AG10803 (cell line): ENCODE data around the gene GADD45GIP1.

ENCODE experiments used
- DNase-seq: peaks from one replicate; pipeline ENCODE4 v3.0.0; 2010; ENCODE audit warnings: low read depth
- H3K4me3 ChIP-seq: 2 replicates; pipeline ENCODE4 v1.5.1; 2011; ENCODE audit warnings: mild to moderate bottlenecking, low read length, control low read depth
- TF ChIP-seq, protein P1 (sequence below): conservative IDR thresholded peaks from 2 replicates; pipeline ENCODE4 v1.5.1; 2011; ENCODE audit warnings: mild to moderate bottlenecking, low read length, control low read depth, inconsistent platforms

Gene GADD45GIP1

DNA sequence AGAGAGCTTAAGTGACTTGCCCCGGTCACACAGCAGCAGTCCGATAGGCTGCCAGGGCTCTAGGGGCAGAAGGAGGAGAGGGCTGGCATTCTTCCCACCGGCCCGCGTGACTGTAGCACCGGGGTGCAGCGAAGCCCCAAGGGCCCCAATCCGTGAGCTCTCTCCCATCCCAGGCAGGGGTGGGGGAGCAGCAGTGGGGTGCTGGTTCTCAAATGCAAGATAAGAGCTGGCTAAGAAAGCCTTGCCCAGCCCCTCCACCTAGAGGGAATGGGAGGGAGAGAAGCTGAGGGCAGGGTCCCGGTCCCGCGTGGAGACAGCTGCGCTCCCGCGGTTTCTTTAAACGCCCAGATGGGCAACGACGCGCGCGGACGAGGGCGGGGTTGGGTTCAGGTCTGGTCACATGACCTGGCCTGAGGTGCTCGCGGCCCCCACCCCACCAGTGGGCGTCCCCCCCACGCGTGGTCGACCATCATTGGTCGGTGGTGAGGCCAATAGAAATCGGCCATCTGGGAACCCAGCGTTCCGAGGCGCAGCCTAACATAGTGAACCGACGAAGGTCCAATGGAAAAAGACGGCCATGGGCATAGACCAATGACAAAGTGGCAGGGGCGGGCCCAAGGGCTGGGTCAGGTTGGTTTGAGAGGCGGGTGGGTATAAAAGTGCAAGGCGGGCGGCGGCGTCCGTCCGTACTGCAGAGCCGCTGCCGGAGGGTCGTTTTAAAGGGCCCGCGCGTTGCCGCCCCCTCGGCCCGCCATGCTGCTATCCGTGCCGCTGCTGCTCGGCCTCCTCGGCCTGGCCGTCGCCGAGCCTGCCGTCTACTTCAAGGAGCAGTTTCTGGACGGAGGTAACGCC lies 18.9 kb downstream of the GADD45GIP1 start, which contains the start of gene CALR:
TSS of gene CALR (plus strand) at position 683 of the 852 bp plus-strand sequence. CDS start at position 754, 71 bp downstream.
- TF ChIP-seq, protein P1, sequence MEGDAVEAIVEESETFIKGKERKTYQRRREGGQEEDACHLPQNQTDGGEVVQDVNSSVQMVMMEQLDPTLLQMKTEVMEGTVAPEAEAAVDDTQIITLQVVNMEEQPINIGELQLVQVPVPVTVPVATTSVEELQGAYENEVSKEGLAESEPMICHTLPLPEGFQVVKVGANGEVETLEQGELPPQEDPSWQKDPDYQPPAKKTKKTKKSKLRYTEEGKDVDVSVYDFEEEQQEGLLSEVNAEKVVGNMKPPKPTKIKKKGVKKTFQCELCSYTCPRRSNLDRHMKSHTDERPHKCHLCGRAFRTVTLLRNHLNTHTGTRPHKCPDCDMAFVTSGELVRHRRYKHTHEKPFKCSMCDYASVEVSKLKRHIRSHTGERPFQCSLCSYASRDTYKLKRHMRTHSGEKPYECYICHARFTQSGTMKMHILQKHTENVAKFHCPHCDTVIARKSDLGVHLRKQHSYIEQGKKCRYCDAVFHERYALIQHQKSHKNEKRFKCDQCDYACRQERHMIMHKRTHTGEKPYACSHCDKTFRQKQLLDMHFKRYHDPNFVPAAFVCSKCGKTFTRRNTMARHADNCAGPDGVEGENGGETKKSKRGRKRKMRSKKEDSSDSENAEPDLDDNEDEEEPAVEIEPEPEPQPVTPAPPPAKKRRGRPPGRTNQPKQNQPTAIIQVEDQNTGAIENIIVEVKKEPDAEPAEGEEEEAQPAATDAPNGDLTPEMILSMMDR = no peak
- peak; percentile 99 for DNase-seq
- H3K4me3 ChIP-seq = peak within 1 kb of the TSS; percentile 96

DNA sequence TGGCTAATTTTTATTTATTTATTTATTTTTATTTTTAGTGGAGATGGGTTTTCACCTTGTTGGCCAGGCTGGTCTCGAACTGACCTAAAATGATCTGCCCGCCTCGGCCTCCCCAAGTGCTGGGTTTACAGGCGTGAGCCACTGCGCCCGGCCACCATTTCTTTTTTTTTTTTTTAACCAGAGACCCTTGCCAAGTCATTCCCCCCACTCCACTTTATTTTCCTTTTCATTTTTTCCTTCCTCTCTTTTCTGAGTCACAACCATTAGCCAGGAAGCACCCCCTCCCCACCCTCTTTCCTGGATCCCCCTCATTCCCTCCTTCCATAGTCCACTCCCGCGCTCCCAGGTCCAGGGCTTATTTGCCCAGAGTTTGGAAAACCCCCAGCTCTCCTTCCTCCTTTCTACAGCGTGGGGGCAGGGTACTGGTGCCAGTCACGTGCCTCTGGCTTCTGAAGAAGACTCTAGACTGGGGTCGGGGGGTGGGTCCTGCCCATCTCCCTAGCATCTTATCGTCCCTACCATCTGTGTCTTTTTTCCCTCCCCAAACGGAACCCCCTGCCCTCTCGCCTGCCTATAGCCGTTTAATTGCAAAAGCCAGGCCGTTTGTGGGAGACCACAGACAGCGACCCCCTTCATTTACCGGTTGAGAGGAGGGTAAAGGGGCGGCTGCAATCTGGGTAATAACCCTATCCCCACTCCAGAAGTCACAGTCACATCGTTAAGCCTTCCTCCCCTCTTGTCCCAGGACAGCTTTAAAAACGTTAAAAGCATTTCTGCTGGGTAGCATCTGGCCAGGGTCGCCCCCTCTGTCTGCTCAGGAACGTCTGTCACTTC lies 19.7 kb downstream of the GADD45GIP1 start:
- peak overlapping the region; percentile 77 for H3K4me3 ChIP-seq
- TF ChIP-seq, protein P1 = no peak
- no peak for DNase-seq

DNA sequence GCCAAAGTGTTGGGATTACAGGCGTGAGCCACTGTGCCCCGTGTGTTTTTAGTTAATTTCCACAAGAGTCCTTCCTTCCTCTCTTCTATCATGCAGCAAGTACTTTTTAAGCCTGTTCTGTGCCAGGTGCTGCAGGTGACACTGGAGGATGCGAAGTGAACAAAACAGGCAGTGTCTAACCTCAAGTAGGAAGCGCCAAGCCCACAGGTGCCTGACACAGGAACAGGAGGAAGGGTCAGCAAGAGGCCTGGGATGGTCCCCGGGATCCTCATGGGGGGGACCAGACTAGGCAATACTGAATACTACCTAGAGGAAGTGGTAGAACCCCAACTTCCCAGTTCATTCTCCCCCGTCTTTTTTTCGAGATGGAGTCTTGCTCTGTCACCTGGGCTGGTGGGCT lies 20.4 kb downstream of the GADD45GIP1 start:
- TF ChIP-seq, protein P1 = no peak
- no peak for DNase-seq
- H3K4me3 ChIP-seq = no peak overlapping the region

DNA sequence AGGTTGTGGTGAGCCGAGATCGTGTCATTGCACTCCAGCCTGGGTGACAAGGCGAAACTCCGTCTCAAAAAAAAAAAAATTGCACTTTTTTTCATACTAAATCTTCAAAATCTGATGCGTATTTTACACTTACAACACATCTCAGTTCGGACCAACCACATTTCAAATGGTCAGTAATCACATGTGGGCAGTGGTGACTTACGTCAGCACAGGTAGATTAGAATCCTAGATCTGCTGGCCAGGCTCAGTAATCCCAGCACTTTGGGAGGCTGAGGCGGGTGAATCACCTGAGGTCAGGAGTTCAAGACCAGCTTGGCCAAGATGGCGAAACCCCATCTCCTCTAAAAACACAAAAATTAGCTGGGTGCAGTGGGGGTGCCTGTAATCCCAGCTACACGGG lies 22.0 kb downstream of the GADD45GIP1 start:
- DNase-seq = no peak
- no peak overlapping the region for H3K4me3 ChIP-seq
- TF ChIP-seq, protein P1 = no peak

DNA sequence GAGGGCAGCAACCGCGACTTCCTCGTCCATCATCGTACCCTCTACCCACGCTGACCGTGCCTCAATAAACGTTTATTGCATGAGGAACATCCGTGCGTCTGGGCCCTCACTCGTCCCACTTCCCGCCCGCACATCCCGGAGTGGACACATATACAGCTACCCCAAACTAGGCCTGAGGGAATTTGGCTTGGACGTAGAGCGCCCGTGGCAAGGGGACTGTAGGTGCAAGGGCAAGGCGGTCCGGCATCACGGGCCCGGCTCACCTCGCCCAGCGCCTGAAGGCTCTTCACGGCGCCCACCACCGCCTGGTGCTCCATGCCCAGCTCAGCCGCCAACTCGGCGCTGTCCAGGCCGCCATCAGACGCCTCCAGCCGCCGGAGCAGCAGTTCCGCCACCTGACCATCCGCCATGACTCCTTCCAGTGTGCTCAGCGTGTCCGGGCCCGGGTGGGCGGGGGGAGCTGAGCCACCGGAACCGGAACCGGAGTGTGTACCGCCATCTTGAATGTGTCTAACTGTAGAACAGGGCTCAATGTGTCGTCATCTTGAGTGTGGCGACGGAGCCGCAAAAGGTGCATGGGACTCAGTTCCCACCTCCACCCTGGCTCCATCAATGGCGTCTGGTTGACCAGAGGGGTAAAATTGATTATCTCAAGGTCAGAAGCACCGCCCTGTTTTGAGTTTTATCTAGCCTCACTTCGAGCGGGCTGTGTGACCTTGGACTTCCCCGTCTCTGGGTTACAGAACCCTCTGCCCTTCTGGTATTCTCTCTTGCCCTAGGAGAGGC lies 23.5 kb downstream of the GADD45GIP1 start, which contains the start of gene FARSA:
TSS of gene FARSA (minus strand) at position 425 of the 786 bp plus-strand sequence. CDS start at position 410, 15 bp downstream.
- DNase-seq = peak; percentile 87
- TF ChIP-seq, protein P1 = no peak
- H3K4me3 ChIP-seq = peak within 1 kb of the TSS; percentile 96

DNA sequence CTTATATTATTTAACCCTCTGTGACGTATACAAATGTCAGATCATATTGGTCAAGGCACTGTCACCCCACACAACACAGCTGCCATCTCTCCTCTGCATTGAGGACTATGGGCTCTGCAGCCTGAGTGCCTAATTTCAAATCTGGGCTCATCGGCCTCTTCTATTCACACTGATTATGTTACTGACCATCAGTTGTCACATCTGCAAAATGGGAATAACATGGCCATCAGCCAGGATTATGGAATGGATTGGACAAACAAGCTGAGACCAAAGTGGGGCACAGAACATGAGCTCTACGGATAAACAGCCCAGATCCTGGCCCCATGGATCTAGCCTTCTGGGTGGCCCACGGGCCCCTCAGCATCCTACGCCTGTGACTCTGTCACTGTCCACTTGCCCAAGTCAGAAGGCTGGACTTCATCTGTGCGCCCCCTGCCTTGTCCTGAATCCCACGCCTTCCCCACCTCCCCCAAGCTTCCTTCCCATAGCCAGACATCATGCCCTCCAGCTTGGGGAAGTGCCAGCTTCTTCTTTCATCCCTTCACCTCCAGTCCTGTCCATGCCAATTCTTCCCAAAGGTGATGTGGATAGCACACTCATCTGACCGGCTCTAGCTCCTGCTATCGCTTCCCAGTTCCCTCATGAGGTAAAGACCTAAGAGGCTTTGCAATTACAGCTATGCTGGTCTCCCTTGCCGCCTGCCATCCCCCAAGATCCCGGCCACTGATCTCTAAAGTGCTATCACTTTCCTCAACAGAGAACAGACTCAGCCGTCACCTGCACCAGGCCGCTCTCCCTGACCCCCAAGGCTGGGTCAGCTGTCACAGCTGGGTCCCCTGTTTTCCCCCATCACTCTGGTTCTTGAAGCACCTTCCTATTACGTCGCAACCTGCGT lies 24.4 kb downstream of the GADD45GIP1 start:
- TF ChIP-seq, protein P1 = no peak
- no peak for DNase-seq
- peak overlapping the region; percentile 96 for H3K4me3 ChIP-seq
